GM18519 (cell line): ENCODE results near the gene HSPB8.

Experiments used
- ATAC-seq: cut with Tn5 transposase; IDR thresholded peaks from one replicate; pipeline ENCODE4 v1.9.1; 2021; ENCODE audit warnings: mild to moderate bottlenecking, moderate library complexity; ENCODE audit not compliant: unreplicated experiment, low FRiP score

The HSPB8 gene

GRCh38 chr12:119168721-119169120, 10.0 kb upstream of the HSPB8 start:
- no peak for ATAC-seq

- no peak for ATAC-seq
Measured at GRCh38 chr12:119169150-119169549, 9.6 kb upstream of the HSPB8 start.

- ATAC-seq = no peak
Measured at GRCh38 chr12:119171291-119171690, 7.4 kb upstream of the HSPB8 start.

DNA sequence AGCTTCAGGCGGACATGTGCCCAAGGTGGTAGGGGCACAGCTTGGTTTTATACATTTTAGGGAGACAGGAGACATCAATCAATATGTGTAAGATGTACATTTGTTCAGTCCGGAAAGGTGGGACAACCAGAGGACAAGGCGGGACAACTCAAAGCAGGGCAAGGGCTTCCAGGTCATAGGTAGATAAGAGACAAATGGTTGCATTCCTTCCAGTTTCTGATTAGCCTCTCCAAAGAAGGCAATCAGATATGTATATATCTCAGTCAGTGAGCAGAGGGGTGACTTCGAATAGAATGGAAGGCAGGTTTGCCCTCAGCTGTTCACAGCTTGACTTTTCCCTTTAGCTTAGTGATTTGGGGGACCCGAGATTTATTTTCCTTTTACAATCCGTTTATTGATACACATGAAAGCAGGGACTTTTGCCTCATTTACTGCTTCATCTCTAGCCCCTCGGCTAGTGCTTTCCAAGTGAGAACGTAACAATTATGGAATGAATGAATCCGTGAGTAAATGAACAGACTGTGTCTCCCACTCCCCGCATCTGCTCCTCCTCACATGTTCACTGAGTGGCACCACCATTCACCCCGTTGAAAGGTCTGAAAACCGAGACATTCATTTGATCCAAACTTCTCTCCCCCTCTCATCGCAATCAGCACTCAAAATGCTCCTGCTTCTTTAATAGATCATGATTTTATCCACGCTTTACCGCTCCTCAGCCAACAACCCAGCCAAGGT, 6.9 kb upstream of the HSPB8 start:
- no peak for ATAC-seq

DNA sequence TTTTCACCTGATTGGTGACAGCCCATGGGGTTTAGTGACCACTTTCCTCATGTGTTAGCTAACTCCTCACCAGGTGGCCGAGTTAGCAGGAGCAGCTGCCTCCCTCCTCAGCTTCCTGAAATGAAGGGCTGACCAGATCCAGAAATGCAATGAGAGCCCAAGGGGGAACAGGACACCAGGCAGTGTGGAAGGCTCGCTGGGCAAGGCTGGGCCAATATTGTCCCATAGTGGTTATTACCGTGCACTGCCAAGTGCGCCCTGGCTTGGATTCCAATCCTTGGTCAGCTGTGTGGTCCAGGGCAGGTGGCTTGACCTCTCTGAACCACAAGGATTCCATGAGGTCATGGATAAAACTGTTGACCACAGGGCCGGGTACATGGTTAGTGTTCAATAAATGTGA, 3.6 kb upstream of the HSPB8 start:
- ATAC-seq = no peak

DNA sequence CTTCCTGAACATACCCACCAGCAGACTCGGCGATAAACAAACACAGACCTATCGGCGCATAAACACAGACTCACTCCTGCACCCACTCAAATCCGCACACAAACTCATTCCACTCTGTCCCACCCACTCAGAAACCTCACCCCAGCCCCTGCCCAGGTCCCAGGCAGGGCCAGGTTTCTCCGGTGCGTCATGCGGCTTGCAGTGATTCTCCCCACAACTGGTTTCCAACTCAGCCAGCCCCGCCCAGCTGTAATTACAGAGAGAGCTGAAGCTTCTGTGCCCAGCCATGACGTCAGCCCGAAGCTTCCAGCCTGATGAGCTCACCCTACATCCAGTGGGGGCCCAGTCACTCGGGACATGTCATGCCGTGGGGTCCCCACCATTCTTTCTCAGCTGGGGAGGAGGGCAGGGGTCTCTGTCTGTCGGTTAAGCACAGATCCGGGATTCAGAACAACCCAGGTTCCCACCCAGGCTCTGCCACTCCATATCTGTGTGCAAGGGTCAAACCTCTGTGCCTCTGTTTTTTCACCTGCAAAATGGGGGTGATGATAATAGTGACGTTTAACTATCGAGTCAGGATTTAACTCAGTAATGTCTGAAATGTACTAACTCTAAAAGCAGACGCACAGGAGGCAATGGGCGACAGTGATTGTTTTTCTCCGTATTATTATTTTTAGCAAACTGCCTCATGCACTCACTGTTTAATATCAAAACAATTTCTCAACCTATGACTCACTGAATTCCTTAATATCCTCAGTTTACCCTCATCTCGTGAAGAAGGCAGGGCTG, 2.3 kb upstream of the HSPB8 start:
- no peak for ATAC-seq

DNA sequence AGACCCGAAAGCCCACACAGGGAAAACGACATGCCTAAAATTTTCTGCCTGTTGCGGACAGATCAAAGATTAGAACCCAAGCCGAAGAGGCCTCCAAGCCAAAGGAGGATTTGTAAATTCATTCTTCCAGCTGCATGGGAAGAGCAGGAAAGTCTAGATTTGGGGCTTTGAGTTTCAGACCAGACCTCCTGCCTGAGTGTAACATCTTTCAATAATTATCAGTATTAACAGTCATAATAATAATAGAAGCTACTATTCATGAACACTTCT, 1.7 kb upstream of the HSPB8 start:
- ATAC-seq = no peak

DNA sequence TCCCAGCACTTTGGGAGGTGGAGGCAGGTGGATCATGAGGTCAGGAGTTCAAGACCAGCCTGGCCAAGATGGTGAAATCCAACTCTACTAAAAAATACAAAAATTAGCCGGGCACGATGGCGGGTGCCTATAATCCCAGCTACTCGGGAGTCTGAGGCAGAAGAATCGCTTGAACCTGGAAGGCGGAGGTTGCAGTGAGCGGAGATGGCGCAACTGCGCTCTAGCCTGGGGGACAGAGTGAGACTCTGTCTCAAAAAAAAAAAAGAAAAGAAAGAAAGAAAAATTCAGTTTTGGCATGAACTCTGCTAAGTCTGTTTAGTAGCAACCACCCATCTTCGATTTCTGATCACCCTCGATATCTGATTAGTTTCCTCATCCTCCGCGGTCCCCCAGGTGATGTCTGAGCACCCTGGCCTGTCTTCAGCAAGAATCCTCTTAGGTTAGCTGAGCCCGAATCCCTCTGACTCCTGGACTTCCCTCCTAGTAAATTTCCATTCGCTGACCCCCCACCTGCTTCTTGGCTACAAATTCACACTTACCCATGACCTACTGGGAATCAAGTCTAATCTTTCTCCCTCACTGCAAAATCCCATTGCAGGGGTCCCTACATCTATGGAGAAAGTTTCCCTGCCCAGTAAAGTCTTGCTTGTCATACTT, 879 bp upstream of the HSPB8 start:
- ATAC-seq = no peak

- no peak for ATAC-seq
Measured at GRCh38 chr12:119179335-119180021, 747 bp downstream of the HSPB8 start.

GRCh38 chr12:119180380-119181040, 1.8 kb downstream of the HSPB8 start:
- ATAC-seq = no peak

DNA sequence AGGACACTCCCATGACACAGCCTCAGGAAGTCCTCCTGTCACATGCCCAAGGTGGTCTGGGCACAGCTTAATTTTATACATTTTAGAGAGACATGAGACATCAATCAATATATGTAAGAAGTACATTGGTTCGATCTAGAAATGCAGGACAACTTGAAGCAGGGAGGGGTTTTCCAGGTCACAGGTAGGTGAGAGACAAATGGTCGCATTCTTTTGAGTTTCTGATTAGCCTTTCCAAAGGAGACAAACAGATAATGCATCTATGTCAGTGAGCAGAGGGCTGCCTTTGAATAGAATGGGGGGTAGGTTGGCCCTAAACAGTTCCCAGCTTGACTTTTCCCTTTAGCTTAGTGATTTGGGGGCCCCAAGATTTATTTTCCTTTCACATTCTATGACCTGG, 2.5 kb downstream of the HSPB8 start:
- no peak for ATAC-seq

- ATAC-seq = no peak
Measured at GRCh38 chr12:119181944-119182343, 3.2 kb downstream of the HSPB8 start.

- ATAC-seq = no peak
Measured at GRCh38 chr12:119182701-119183493, 4.2 kb downstream of the HSPB8 start.

GRCh38 chr12:119183942-119184695, 5.4 kb downstream of the HSPB8 start:
- no peak for ATAC-seq

- no peak for ATAC-seq
Measured at GRCh38 chr12:119195256-119195655, 16.5 kb downstream of the HSPB8 start.

- no peak for ATAC-seq
Measured at GRCh38 chr12:119198440-119198839, 19.7 kb downstream of the HSPB8 start.

GRCh38 chr12:119200601-119201000, 21.9 kb downstream of the HSPB8 start:
- ATAC-seq = no peak

DNA sequence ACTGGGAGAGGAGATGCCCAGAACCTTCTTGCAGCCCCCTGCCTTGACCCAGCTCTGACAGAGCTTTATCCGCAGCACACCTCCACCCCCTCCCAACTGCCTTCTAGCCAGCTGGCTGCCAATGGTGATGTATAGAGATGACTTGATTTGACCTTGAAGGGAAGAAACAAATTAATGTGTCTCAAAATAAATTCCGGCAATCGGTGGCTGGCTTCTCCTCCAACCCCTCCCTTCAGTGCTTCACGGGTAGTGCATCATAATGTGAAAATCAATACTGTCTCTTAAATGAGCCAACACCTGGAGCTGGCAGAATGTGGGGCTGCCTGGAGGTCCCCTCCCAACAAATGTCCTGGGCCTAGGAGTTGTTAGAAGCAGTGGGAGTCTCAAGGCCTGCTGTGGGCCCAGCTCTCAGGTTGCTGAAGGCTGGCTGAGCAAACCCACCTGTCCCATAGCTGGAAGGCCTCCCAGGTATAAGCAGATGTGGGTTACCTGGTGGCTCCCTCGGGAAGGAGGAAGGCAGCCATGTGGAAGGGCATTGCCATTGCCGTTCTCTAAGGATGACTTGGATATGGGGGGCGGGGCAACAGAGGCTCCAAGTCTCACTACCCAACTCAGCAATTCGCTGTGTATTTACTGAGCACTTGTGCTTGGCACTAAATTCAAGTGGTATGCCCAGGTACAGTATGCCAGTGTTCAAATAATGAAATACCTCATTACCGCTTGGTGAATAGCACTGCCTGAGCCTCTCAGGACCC, 23.2 kb downstream of the HSPB8 start:
- ATAC-seq = no peak
